B cell (primary cell): ENCODE results near the gene SLC43A2. TPM values are rescaled to one million over a fixed set of nuclear protein-coding genes. Genes with fewer than 3 reads are reported as not detected.

Experiments
- ATAC-seq: fragments of 200-7000 bp; cut with Tn5 transposase; one replicate; pipeline ENCODE4 v1.10.0; 2021; ENCODE audit warnings: low read depth, mild to moderate bottlenecking, moderate number of reproducible peaks, moderate library complexity
- CTCF ChIA-PET: fragments of 350-600 bp; sonication (Branson Sonifier 250); formaldehyde crosslinking; loops from one replicate; lab custom pipeline; 2021; ENCODE audit warnings: antibody characterized with exemption, inconsistent platforms; lab: Charles Lee
- POLR2A ChIA-PET: fragments of 350-600 bp; sonication (Branson Sonifier 250); formaldehyde crosslinking; loops from one replicate; lab custom pipeline; 2021; ENCODE audit warnings: antibody characterized with exemption; lab: Charles Lee
- DNase-seq: peaks from one replicate; pipeline ENCODE4 v3.0.0; 2013
- H2AFZ ChIP-seq: 2 replicates; pipeline ENCODE4 v1.6.1; 2012; ENCODE audit warnings: mild to moderate bottlenecking, low read depth, low read length; ENCODE audit not compliant: insufficient read depth, poor library complexity, severe bottlenecking
- H3K27ac ChIP-seq, 2 donors: 1 replicate in 1 of 2; 2 replicates in 1 of 2; pipeline ENCODE4 v1.5.1; 2012 to 2013; ENCODE audit warnings: low read length in 2 of 2, mild to moderate bottlenecking in 2 of 2, moderate library complexity in 1 of 2
- H3K27me3 ChIP-seq, 4 experiments: fragments of 200-600 bp in 1 of 4; sonication (generic) in 1 of 4; replicated peaks in 1 of 4; 1 replicate in 2 of 4; 2 replicates in 2 of 4; pipeline versions ENCODE4 v1.6.1 to v1.7.0; 2013 to 2016; ENCODE audit warnings: low read length in 3 of 4, mild to moderate bottlenecking in 2 of 4, mixed read lengths in 1 of 4, moderate library complexity in 1 of 4; ENCODE audit not compliant: insufficient read depth in 4 of 4, control insufficient read depth in 3 of 4; ENCODE audit errors: control extremely low read depth in 1 of 4
- H3K36me3 ChIP-seq, 2 experiments: replicated peaks in 1 of 2; 1 replicate in 1 of 2; 2 replicates in 1 of 2; pipeline versions ENCODE4 v1.6.1 to v1.7.1; 2013; ENCODE audit warnings: low read length in 1 of 2; ENCODE audit not compliant: insufficient read depth in 2 of 2, control insufficient read depth in 1 of 2; ENCODE audit errors: control extremely low read depth in 1 of 2, extremely low read depth in 1 of 2
- H3K4me1 ChIP-seq, 2 donors: fragments of 200-600 bp in 1 of 2; sonication (generic) in 1 of 2; 1 replicate in 1 of 2; 2 replicates in 1 of 2; pipeline versions ENCODE4 v1.5.1 to v1.6.1; 2013 to 2017; ENCODE audit warnings: low read length in 2 of 2; ENCODE audit not compliant: control insufficient read depth in 2 of 2, insufficient read depth in 2 of 2
- H3K4me2 ChIP-seq: replicated peaks from 2 replicates; pipeline ENCODE3; 2012; ENCODE audit warnings: mild to moderate bottlenecking, low read depth, low read length; ENCODE audit not compliant: poor library complexity, severe bottlenecking
- H3K4me3 ChIP-seq, 5 experiments: fragments of 200-600 bp in 1 of 5; sonication (generic) in 1 of 5; 1 replicate in 3 of 5; 2 replicates in 2 of 5; pipeline versions ENCODE4 v1.5.1 to v1.7.0; 2011 to 2016; ENCODE audit warnings: low read length in 4 of 5, mild to moderate bottlenecking in 4 of 5, low read depth in 2 of 5, control low read depth in 1 of 5, moderate library complexity in 1 of 5; ENCODE audit not compliant: insufficient read depth in 1 of 5; ENCODE audit errors: control extremely low read depth in 1 of 5, extremely low read depth in 1 of 5
- H3K79me2 ChIP-seq: fragments of 200-600 bp; sonication (generic); one replicate; pipeline ENCODE4 v1.6.0; 2016; ENCODE audit warnings: low read length; ENCODE audit not compliant: control insufficient read depth, insufficient read depth
- H3K9ac ChIP-seq: fragments of 200-600 bp; sonication (generic); 2 replicates; pipeline ENCODE4 v1.6.1; 2017; ENCODE audit warnings: mild to moderate bottlenecking, low read length, moderate library complexity
- H3K9me3 ChIP-seq, 3 donors: one replicate each; pipeline versions ENCODE4 v1.6.1 to v1.7.1; 2013; ENCODE audit warnings: low read length in 2 of 3; ENCODE audit not compliant: control insufficient read depth in 2 of 3, insufficient read depth in 1 of 3; ENCODE audit errors: control extremely low read depth in 1 of 3
- H4K20me1 ChIP-seq: 2 replicates; pipeline ENCODE4 v1.6.0; 2012; ENCODE audit warnings: mild to moderate bottlenecking, low read length; ENCODE audit not compliant: insufficient read depth, control insufficient read depth, poor library complexity, severe bottlenecking
- H3K27ac Mint-ChIP-seq: one replicate; pipeline ENCODE4 v1.8.0; 2021; ENCODE audit warnings: mixed read lengths
- H3K27me3 Mint-ChIP-seq: one replicate; pipeline ENCODE4 v1.8.0; 2021; ENCODE audit warnings: mixed read lengths
- H3K4me1 Mint-ChIP-seq: one replicate; pipeline ENCODE4 v1.8.0; 2021; ENCODE audit warnings: mixed read lengths
- H3K4me3 Mint-ChIP-seq: one replicate; pipeline ENCODE4 v1.8.0; 2021; ENCODE audit warnings: mixed read lengths
- H3K9me3 Mint-ChIP-seq: one replicate; pipeline ENCODE4 v1.8.0; 2022; ENCODE audit warnings: mixed read lengths; ENCODE audit not compliant: insufficient read depth
- EZH2 ChIP-seq: IDR thresholded peaks from 2 replicates; pipeline ENCODE4 v1.6.1; 2012; ENCODE audit warnings: borderline replicate concordance, low read depth, mild to moderate bottlenecking, moderate library complexity, low read length; ENCODE audit not compliant: insufficient read depth, poor library complexity, severe bottlenecking
- WGBS: methylation state at CpG from one replicate; pipeline ENCODE4 v1.1.5; 2013; ENCODE audit warnings: missing lambda C conversion rate; ENCODE audit not compliant: insufficient coverage; 5-methylcytosine and 5-hydroxymethylcytosine counted together
- intact Hi-C: fragments of 100-400 bp; cut with micrococcal nuclease; formaldehyde crosslinking; loops from one replicate; pipeline ENCODE4 v1.10.0; 2022
- polyA plus RNA-seq: library from polyadenylated mRNA; depleted of rRNA; stranded (reverse); fragments of >200 nt; gene quantifications from 2 replicates; pipeline ENCODE4 v1.2.3, GENCODE V29; 2012
- total RNA-seq, 2 donors: library from RNA; stranded (reverse); fragments of 120-200 nt in 1 of 2; gene quantifications; 1 replicate in 1 of 2; 2 replicates in 1 of 2; pipeline versions ENCODE4 v1.2.3 to v1.2.4, GENCODE V29; 2013 to 2022
- TF ChIP-seq, protein P1 (sequence below): fragments of 200-600 bp; IDR thresholded peaks from one replicate; pipeline ENCODE4 v1.8.0; 2022; ENCODE audit warnings: antibody characterized with exemption, mild to moderate bottlenecking

SLC43A2 gene
- total and polyA plus RNA-seq, 2 donors (not counting 1 experiment from before 2014, with no cell fraction given) = 26.2 to 204 TPM

DNA sequence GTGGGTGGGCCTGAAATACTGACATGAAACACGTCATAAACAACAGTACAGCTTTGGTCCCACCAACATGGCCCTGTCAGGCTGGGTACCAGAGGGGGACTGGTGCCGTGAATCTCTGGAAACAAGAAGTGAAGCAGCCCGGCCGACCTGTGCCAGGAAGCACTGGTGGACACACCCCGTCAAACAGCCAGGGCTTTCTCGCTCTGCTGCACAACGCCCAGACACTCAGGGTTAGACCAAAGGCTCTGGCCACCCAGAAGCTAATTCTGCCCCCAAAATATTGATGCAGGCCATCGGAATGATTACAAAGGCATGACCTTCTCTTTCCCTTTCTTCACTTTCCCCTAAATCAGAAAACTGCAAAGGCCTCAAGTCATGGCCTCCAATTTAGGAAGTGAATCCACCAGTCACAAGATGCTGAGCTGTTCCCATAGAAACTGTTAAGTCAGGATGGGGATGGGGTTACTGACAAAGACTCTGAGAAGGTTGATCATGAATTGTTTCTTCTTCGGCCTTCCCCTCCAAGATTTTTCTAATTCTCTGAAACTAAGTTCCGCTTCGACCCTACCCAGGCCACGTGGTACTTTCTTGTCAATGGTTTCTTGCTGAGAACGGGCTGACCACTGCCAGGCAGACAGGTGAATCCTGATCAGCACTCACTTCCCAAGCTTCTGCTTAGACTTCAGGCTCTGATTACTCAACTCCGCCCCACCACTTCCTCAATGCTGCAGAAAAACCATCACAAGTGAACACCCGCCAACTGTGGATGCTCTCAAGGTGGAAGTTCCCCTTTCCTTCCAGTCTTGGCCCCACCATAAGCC is 72.8 kb downstream of the SLC43A2 start:
- ATAC-seq = peak; percentile 80
- intact Hi-C loops = no loop called here
- Histone ChIP-seq H3K4me3 (peak overlapping the region in 2 of 5 experiments; percentile 8 to 19), H3K27me3 (no peaks in the 10 kb centered on the region), H3K9ac (peak overlapping the region; percentile 17), H3K4me2 (peak overlapping the region; percentile 65), H2AFZ (no peak overlapping the region), H3K27ac (peak overlapping the region; percentile 9 to 74), H3K79me2 (peaks cover 71% of the 10 kb centered on the region), H4K20me1 (peaks cover 30% of the 10 kb centered on the region), H3K4me1 (peaks cover 25 to 27% of the 10 kb centered on the region in 2 donors), H3K9me3 (no peaks in the 10 kb centered on the region), H3K36me3 (peaks cover 0 to 26% of the 10 kb centered on the region in 2 experiments)
- H3K27me3 Mint-ChIP-seq = no peaks in the 10 kb centered on the region
- WGBS = 19% methylated on average over 15 of the region's 15 CpGs
- peak overlapping the region; percentile 86 for H3K27ac Mint-ChIP-seq
- TF ChIP-seq, protein P1, sequence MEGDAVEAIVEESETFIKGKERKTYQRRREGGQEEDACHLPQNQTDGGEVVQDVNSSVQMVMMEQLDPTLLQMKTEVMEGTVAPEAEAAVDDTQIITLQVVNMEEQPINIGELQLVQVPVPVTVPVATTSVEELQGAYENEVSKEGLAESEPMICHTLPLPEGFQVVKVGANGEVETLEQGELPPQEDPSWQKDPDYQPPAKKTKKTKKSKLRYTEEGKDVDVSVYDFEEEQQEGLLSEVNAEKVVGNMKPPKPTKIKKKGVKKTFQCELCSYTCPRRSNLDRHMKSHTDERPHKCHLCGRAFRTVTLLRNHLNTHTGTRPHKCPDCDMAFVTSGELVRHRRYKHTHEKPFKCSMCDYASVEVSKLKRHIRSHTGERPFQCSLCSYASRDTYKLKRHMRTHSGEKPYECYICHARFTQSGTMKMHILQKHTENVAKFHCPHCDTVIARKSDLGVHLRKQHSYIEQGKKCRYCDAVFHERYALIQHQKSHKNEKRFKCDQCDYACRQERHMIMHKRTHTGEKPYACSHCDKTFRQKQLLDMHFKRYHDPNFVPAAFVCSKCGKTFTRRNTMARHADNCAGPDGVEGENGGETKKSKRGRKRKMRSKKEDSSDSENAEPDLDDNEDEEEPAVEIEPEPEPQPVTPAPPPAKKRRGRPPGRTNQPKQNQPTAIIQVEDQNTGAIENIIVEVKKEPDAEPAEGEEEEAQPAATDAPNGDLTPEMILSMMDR = no peak
- no peak for TF ChIP-seq EZH2
- peak overlapping the region; percentile 81 for H3K4me3 Mint-ChIP-seq
- H3K4me1 Mint-ChIP-seq = peaks cover 46% of the 10 kb centered on the region
- no peaks in the 10 kb centered on the region for H3K9me3 Mint-ChIP-seq
- peak; percentile 76 for DNase-seq
- ChIA-PET CTCF (interaction anchor here (1.3 to 1.4 kb wide), 2 partner anchors 19 to 40 kb away, joined by 3 to 7 read pairs; partner anchors contain the start of gene INPP5K), POLR2A (no interaction called here)
